HEK293 (cell line): ENCODE results near the gene GPS1.

Experiments
- CTCF ChIP-seq: fragments of 450-650 bp; formaldehyde crosslinking; IDR thresholded peaks from 2 replicates; pipeline ENCODE4 v1.5.1; 2016; ENCODE audit warnings: missing biosample characterization, missing genetic modification characterization
- GLI2 ChIP-seq: fragments of 450-650 bp; formaldehyde crosslinking; IDR thresholded peaks from 2 replicates; pipeline ENCODE4; 2017; ENCODE audit warnings: missing biosample characterization, missing genetic modification characterization, low read depth, borderline replicate concordance
- TCF7L2 ChIP-seq: IDR thresholded peaks from 2 replicates; pipeline ENCODE4 v1.6.1; 2011; ENCODE audit warnings: low read depth, mild to moderate bottlenecking, inconsistent platforms, low read length, moderate library complexity, borderline replicate concordance
- ZNF175 ChIP-seq: fragments of 450-650 bp; formaldehyde crosslinking; IDR thresholded peaks from 2 replicates; pipeline ENCODE4 v1.5.1; 2016; ENCODE audit warnings: missing biosample characterization, missing genetic modification characterization
- ZNF24 ChIP-seq: fragments of 450-650 bp; formaldehyde crosslinking; IDR thresholded peaks from 2 replicates; pipeline ENCODE4 v1.5.1; 2016; ENCODE audit warnings: missing biosample characterization, missing genetic modification characterization
- ZNF274 ChIP-seq, 2 experiments: fragments of 200-500 bp in 1 of 2; fragments of 450-650 bp in 1 of 2; sonication (Bioruptor generic) in 1 of 2; formaldehyde crosslinking in 1 of 2; IDR thresholded peaks; 2 replicates each; pipeline versions ENCODE4 v1.5.1 to v1.6.1; 2014 to 2016; ENCODE audit warnings: borderline replicate concordance in 1 of 2, inconsistent platforms in 1 of 2, low read length in 1 of 2, missing biosample characterization in 1 of 2, missing genetic modification characterization in 1 of 2
- ZNF311 ChIP-seq: fragments of 450-650 bp; formaldehyde crosslinking; IDR thresholded peaks from 2 replicates; pipeline ENCODE4 v1.5.1; 2017; ENCODE audit warnings: missing biosample characterization, missing genetic modification characterization, borderline replicate concordance
- ZNF449 ChIP-seq: fragments of 450-650 bp; formaldehyde crosslinking; IDR thresholded peaks from 2 replicates; pipeline ENCODE4 v1.5.1; 2017; ENCODE audit warnings: missing biosample characterization, mild to moderate bottlenecking, missing genetic modification characterization, moderate library complexity
- ZNF645 ChIP-seq: fragments of 450-650 bp; formaldehyde crosslinking; IDR thresholded peaks from 2 replicates; pipeline ENCODE4; 2016; ENCODE audit warnings: missing biosample characterization, missing genetic modification characterization

GRCh38 chr17:82045936-82046484, 5.7 kb upstream of the GPS1 start:
- TF ChIP-seq CTCF (tag by site-specific recombination) (no peak), ZNF24 (tag by site-specific recombination) (no peak), ZNF449 (tag by site-specific recombination) (no peak), TCF7L2 (no peak), ZNF645 (tag by site-specific recombination) (no peak), GLI2 (tag by site-specific recombination) (no peak), ZNF175 (tag by site-specific recombination) (no peak), ZNF311 (tag by site-specific recombination) (no peak), ZNF274 (IDR thresholded peaks at IDR 0.05; ENCODE audit: low read length) (no peak), ZNF274 (tag by site-specific recombination; IDR thresholded peaks at IDR 0.05; ENCODE audit: borderline replicate concordance) (no peak)
